Nephron (organoid): ENCODE measurements around the gene PXDC1.
"Not testable (repeated sequence)": the region's sequence is repeated elsewhere in the genome, so short reads cannot be mapped to it uniquely, and the experiment has no call there.

Source experiments
- H3K27ac Mint-ChIP-seq, 3 experiments: 2 replicates each; pipeline ENCODE4 v1.8.0; 2020; ENCODE audit warnings: mixed read lengths in 3 of 3, mild to moderate bottlenecking in 2 of 3, moderate library complexity in 1 of 3
- H3K27me3 Mint-ChIP-seq: 2 replicates; pipeline ENCODE4 v1.8.0; 2021; ENCODE audit warnings: low read depth, mild to moderate bottlenecking, moderate library complexity, mixed read lengths
- H3K36me3 Mint-ChIP-seq: 2 replicates; pipeline ENCODE4 v1.8.0; 2020; ENCODE audit warnings: low read depth, mixed read lengths
- H3K4me1 Mint-ChIP-seq: 2 replicates; pipeline ENCODE4 v1.8.0; 2020; ENCODE audit warnings: mixed read lengths
- H3K4me3 Mint-ChIP-seq, 3 experiments: 2 replicates each; pipeline ENCODE4 v1.8.0; 2020; ENCODE audit warnings: mild to moderate bottlenecking in 3 of 3, mixed read lengths in 3 of 3, moderate library complexity in 2 of 3
- H3K9me3 Mint-ChIP-seq: 2 replicates; pipeline ENCODE4 v1.8.0; 2020; ENCODE audit warnings: mixed read lengths
- TF ChIP-seq, protein P1 (sequence below), 3 experiments: fragments of 200-600 bp; sonication (generic); IDR thresholded peaks; one replicate each; pipeline ENCODE4 v1.5.0; 2021; ENCODE audit warnings: antibody characterized with exemption in 3 of 3; ENCODE audit not compliant: unreplicated experiment in 3 of 3

The PXDC1 gene

GRCh38 chr6:3678946-3679345, 72.6 kb downstream of the PXDC1 start:
- Mint-ChIP-seq H3K4me3 (no peak overlapping the region), H3K9me3 (peaks cover 40% of the 10 kb centered on the region), H3K27ac (no peak overlapping the region), H3K36me3 (peaks cover 12% of the 10 kb centered on the region), H3K4me1 (no peaks in the 10 kb centered on the region), H3K27me3 (no peaks in the 10 kb centered on the region)
- TF ChIP-seq, protein P1, sequence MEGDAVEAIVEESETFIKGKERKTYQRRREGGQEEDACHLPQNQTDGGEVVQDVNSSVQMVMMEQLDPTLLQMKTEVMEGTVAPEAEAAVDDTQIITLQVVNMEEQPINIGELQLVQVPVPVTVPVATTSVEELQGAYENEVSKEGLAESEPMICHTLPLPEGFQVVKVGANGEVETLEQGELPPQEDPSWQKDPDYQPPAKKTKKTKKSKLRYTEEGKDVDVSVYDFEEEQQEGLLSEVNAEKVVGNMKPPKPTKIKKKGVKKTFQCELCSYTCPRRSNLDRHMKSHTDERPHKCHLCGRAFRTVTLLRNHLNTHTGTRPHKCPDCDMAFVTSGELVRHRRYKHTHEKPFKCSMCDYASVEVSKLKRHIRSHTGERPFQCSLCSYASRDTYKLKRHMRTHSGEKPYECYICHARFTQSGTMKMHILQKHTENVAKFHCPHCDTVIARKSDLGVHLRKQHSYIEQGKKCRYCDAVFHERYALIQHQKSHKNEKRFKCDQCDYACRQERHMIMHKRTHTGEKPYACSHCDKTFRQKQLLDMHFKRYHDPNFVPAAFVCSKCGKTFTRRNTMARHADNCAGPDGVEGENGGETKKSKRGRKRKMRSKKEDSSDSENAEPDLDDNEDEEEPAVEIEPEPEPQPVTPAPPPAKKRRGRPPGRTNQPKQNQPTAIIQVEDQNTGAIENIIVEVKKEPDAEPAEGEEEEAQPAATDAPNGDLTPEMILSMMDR (IDR thresholded peaks at IDR 0.05; ENCODE audit: unreplicated experiment in 3 of 3): no peak

DNA sequence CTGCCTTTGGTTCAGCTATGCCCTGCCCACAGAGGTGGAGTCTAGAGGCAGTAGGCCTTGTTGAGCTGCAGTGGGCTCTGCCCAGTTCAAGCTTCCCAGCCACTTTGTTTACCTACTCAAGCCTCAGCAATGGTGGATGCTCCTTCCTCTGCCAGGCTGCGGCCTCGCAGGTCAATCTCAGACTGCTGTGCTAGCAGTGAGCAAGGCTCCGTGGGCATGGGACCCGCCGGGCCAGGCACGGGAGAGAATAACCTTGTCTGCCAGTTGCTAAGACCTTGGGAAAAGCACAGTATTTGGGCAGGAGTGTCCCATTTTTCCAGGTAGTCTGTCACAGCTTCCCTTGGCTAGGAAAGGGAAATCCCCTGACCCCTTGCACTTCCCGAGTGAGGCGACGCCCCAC, 73.8 kb downstream of the PXDC1 start:
- H3K9me3 Mint-ChIP-seq: peaks cover 44% of the 10 kb centered on the region
- not testable (repeated sequence) for H3K27me3 Mint-ChIP-seq, H3K4me1 Mint-ChIP-seq, H3K4me3 Mint-ChIP-seq, H3K27ac Mint-ChIP-seq
- peaks cover 12% of the 10 kb centered on the region for H3K36me3 Mint-ChIP-seq

- H3K27me3 Mint-ChIP-seq, H3K27ac Mint-ChIP-seq, H3K4me1 Mint-ChIP-seq, H3K4me3 Mint-ChIP-seq: not testable (repeated sequence)
- Mint-ChIP-seq H3K9me3 (peaks cover 44% of the 10 kb centered on the region), H3K36me3 (peaks cover 12% of the 10 kb centered on the region)
These were observed 74.2 kb downstream of the PXDC1 start for GRCh38 chr6:3677351-3677750.
